Mucosa of descending colon (tissue), 3 donors: ENCODE results near the gene PSMC5. TPM values are rescaled to one million over a fixed set of nuclear protein-coding genes. Genes with fewer than 3 reads are reported as not detected.

ENCODE experiments used
- ATAC-seq: fragments of 200-7000 bp; cut with Tn5 transposase; one replicate; pipeline ENCODE4 v1.9.1; 2020; ENCODE audit warnings: mild to moderate bottlenecking, moderate library complexity
- DNase-seq, 3 donors: peaks; one replicate each; pipeline ENCODE4 v3.0.0-alpha.2; 2020
- H3K36me3 ChIP-seq: fragments of 200-600 bp; one replicate; pipeline ENCODE4 v1.8.0; 2021; ENCODE audit warnings: low read depth, mild to moderate bottlenecking
- H3K4me1 ChIP-seq: fragments of 200-600 bp; one replicate; pipeline ENCODE4 v1.8.0; 2021; ENCODE audit warnings: low read depth, mild to moderate bottlenecking
- H3K4me3 ChIP-seq: fragments of 200-600 bp; one replicate; pipeline ENCODE4 v1.8.0; 2021; ENCODE audit warnings: mild to moderate bottlenecking
- H3K9me3 ChIP-seq: fragments of 200-600 bp; one replicate; pipeline ENCODE4 v1.8.0; 2021; ENCODE audit warnings: mild to moderate bottlenecking
- CTCF ChIP-seq: fragments of 200-600 bp; IDR thresholded peaks from one replicate; pipeline ENCODE4 v1.8.0; 2022; ENCODE audit warnings: antibody characterized with exemption, mild to moderate bottlenecking
- intact Hi-C, 2 donors: fragments of 100-400 bp; cut with DNase I in 1 of 2; cut with micrococcal nuclease in 1 of 2; formaldehyde crosslinking; loops; one replicate each; pipeline versions ENCODE4 v1.11.0 to v1.11.1; 2022; cut with DNase I, micrococcal nuclease
- total RNA-seq, 3 donors: library from RNA; stranded (reverse); fragmentation: NEBNext Ultra II Directional in 2 of 3; extraction: Animal tissue kit (Norgen Biotek cat#: 25700) in 2 of 3; gene quantifications; one replicate each; pipeline versions ENCODE4 v1.2.1 to v1.2.4, GENCODE V29; 2021 to 2023
- donor health status: DM: no; HTN: no; CAD: no; lungs with moderate emphysema.
- donor health status: DM: no; HTN: no; CAD: no.
- donor health status: DM: no; HTN: yes; CAD: no.

Gene PSMC5
- total RNA-seq, 3 donors from 2014 or later, result 73.3 to 151 (median 96.4) TPM

- DNase-seq (no peak), ATAC-seq (no peak)
- Histone ChIP-seq H3K4me3 (no peak overlapping the region), H3K36me3 (peaks cover 34% of the 10 kb centered on the region), H3K9me3 (no peaks in the 10 kb centered on the region), H3K4me1 (peaks cover 10% of the 10 kb centered on the region)
- intact Hi-C loops, result no loop called here
- no peak for TF ChIP-seq CTCF
Measured at GRCh38 chr17:63832014-63832413, 4.8 kb downstream of the PSMC5 start.

- Histone ChIP-seq H3K4me1 (peaks cover 10% of the 10 kb centered on the region), H3K36me3 (peaks cover 37% of the 10 kb centered on the region), H3K9me3 (no peaks in the 10 kb centered on the region), H3K4me3 (no peak overlapping the region)
- ATAC-seq (no peak), DNase-seq (no peak)
- intact Hi-C loops, result no loop called here
- TF ChIP-seq CTCF, result no peak
Measured at GRCh38 chr17:63832455-63832854, 5.2 kb downstream of the PSMC5 start.

GRCh38 chr17:63833026-63833740 lies 6.0 kb downstream of the PSMC5 start:
- Histone ChIP-seq H3K36me3 (peaks cover 37% of the 10 kb centered on the region), H3K4me3 (no peak overlapping the region), H3K9me3 (no peaks in the 10 kb centered on the region), H3K4me1 (peaks cover 8% of the 10 kb centered on the region)
- intact Hi-C loops, result no loop called here
- DNase-seq, result no peak
- no peak for TF ChIP-seq CTCF
- ATAC-seq, result no peak

GRCh38 chr17:63833741-63834373 lies 6.6 kb downstream of the PSMC5 start:
- ATAC-seq (no peak), DNase-seq (no peak)
- H3K4me3 ChIP-seq, result no peak overlapping the region
- H3K4me1 ChIP-seq, result peaks cover 7% of the 10 kb centered on the region
- no peak for TF ChIP-seq CTCF
- no peaks in the 10 kb centered on the region for H3K9me3 ChIP-seq
- intact Hi-C loops, result no loop called here
- peaks cover 37% of the 10 kb centered on the region for H3K36me3 ChIP-seq

- intact Hi-C loops, result no loop called here
- Histone ChIP-seq H3K9me3 (no peaks in the 10 kb centered on the region), H3K4me3 (no peak overlapping the region), H3K36me3 (peaks cover 37% of the 10 kb centered on the region), H3K4me1 (peaks cover 15% of the 10 kb centered on the region)
- ATAC-seq (peak; percentile 77), DNase-seq (peak in 2 of 3 donors; percentile 55 to 67)
- peak; percentile 20 for TF ChIP-seq CTCF
Measured at GRCh38 chr17:63834431-63835166, 7.4 kb downstream of the PSMC5 start.
